Measurements from ENCODE around the gene GIN1.
"Not testable (repeated sequence)": the region's sequence is repeated elsewhere in the genome, so short reads cannot be mapped to it uniquely, and the experiment has no call there.

Gene GIN1

GRCh38 chr5:103108086-103108485, 11.9 kb downstream of the GIN1 start:
- no peak for DNase-seq

GRCh38 chr5:103102234-103102633, 17.7 kb downstream of the GIN1 start:
- DNase-seq = no peak

GRCh38 chr5:103101079-103101750, 18.7 kb downstream of the GIN1 start:
- DNase-seq = no peak

- no peak for DNase-seq
These were observed 20.9 kb downstream of the GIN1 start for GRCh38 chr5:103098993-103099392.

- DNase-seq = no peak
These were observed 25.2 kb downstream of the GIN1 start for GRCh38 chr5:103094737-103095136.

- no peak for DNase-seq
These were observed 26.2 kb downstream of the GIN1 start for GRCh38 chr5:103093727-103094126.

- no peak for DNase-seq
These were observed 27.3 kb downstream of the GIN1 start for GRCh38 chr5:103092676-103093075.

- no peak for DNase-seq
These were observed 29.1 kb downstream of the GIN1 start for GRCh38 chr5:103090791-103091190.

- DNase-seq = no peak
These were observed 30.7 kb downstream of the GIN1 start for GRCh38 chr5:103089272-103089671.

GRCh38 chr5:103086547-103086946, 33.4 kb downstream of the GIN1 start:
- no peak for DNase-seq

GRCh38 chr5:103079796-103080195, 40.1 kb downstream of the GIN1 start:
- no peak for DNase-seq

GRCh38 chr5:103075442-103075841, 44.5 kb downstream of the GIN1 start:
- no peak for DNase-seq

GRCh38 chr5:103073500-103073899, 46.4 kb downstream of the GIN1 start:
- not testable (repeated sequence) for DNase-seq

GRCh38 chr5:103066326-103066725, 53.6 kb downstream of the GIN1 start:
- DNase-seq = no peak

- DNase-seq = no peak
These were observed 59.4 kb downstream of the GIN1 start for GRCh38 chr5:103060424-103060954.

GRCh38 chr5:103059525-103059924, 60.4 kb downstream of the GIN1 start:
- DNase-seq = no peak

GRCh38 chr5:103057208-103058130, 62.5 kb downstream of the GIN1 start:
- DNase-seq = peak; percentile 49

- DNase-seq = not testable (repeated sequence)
These were observed 73.2 kb downstream of the GIN1 start for GRCh38 chr5:103046706-103047105.

GRCh38 chr5:103041071-103041676, 78.8 kb downstream of the GIN1 start:
- peak; percentile 13 for DNase-seq

GRCh38 chr5:103037673-103038455, 82.1 kb downstream of the GIN1 start:
- no peak for DNase-seq

- no peak for DNase-seq
These were observed 83.3 kb downstream of the GIN1 start for GRCh38 chr5:103036601-103037000.
